ENCODE measurements around the gene CREM.

The CREM gene

GRCh38 chr10:35090162-35090954 lies 36.3 kb upstream of the CREM start, which contains the start of gene CUL2:
TSS of gene CUL2 (minus strand) at chr10:35090341. CDS start at chr10:35071317, 19,024 bp downstream.
- TF ChIP-seq CTCF (IDR thresholded peaks at IDR 0.05): no peak

GRCh38 chr10:35091994-35092790 lies 34.5 kb upstream of the CREM start:
- Mint-ChIP-seq H3K27ac (peak overlapping the region; percentile 74), H3K27me3 (ENCODE audit: low read depth, poor library complexity) (peaks cover 21% of the 10 kb centered on the region), H3K9me3 (peaks cover 23% of the 10 kb centered on the region), H3K4me1 (peaks cover 36% of the 10 kb centered on the region), H3K4me3 (no peak overlapping the region), H3K36me3 (ENCODE audit: low read depth) (peaks cover 21% of the 10 kb centered on the region)
- TF ChIP-seq CTCF (IDR thresholded peaks at IDR 0.05): no peak
- no peak for DNase-seq

More at GRCh38 chr10:35090162-35090954, 36.3 kb upstream of the CREM start, which contains the start of gene CUL2:
- peaks cover 38% of the 10 kb centered on the region for H3K36me3 Mint-ChIP-seq (ENCODE audit: low read depth)
- H3K27ac Mint-ChIP-seq: peak within 1 kb of the TSS; percentile 95
- peaks cover 6% of the 10 kb centered on the region for H3K27me3 Mint-ChIP-seq (ENCODE audit: low read depth, poor library complexity)
- H3K4me3 Mint-ChIP-seq: peak within 1 kb of the TSS; percentile 93
- peaks cover 36% of the 10 kb centered on the region for H3K4me1 Mint-ChIP-seq
- DNase-seq: peak; percentile 87
- H3K9me3 Mint-ChIP-seq: peaks cover 36% of the 10 kb centered on the region

- Mint-ChIP-seq H3K4me1 (peaks cover 29% of the 10 kb centered on the region), H3K27me3 (ENCODE audit: low read depth, poor library complexity) (peaks cover 25% of the 10 kb centered on the region), H3K9me3 (peaks cover 17% of the 10 kb centered on the region), H3K36me3 (ENCODE audit: low read depth) (peaks cover 15% of the 10 kb centered on the region), H3K4me3 (peak overlapping the region; percentile 25), H3K27ac (no peak overlapping the region)
- no peak for DNase-seq
- TF ChIP-seq CTCF (IDR thresholded peaks at IDR 0.05): no peak
Observed at GRCh38 chr10:35092851-35093250, 33.8 kb upstream of the CREM start.

GRCh38 chr10:35096312-35096711 lies 30.3 kb upstream of the CREM start:
- peaks cover 14% of the 10 kb centered on the region for H3K9me3 Mint-ChIP-seq
- H3K4me3 Mint-ChIP-seq: no peak overlapping the region
- no peak for DNase-seq
- no peak for TF ChIP-seq CTCF (IDR thresholded peaks at IDR 0.05)
- no peaks in the 10 kb centered on the region for H3K36me3 Mint-ChIP-seq (ENCODE audit: low read depth)
- peaks cover 32% of the 10 kb centered on the region for H3K27me3 Mint-ChIP-seq (ENCODE audit: low read depth, poor library complexity)
- peaks cover 3% of the 10 kb centered on the region for H3K4me1 Mint-ChIP-seq
- H3K27ac Mint-ChIP-seq: no peak overlapping the region

- TF ChIP-seq CTCF (IDR thresholded peaks at IDR 0.05): no peak
- Mint-ChIP-seq H3K27me3 (ENCODE audit: low read depth, poor library complexity) (peaks cover 32% of the 10 kb centered on the region), H3K9me3 (peaks cover 9% of the 10 kb centered on the region), H3K27ac (no peak overlapping the region), H3K4me3 (no peak overlapping the region), H3K4me1 (no peaks in the 10 kb centered on the region), H3K36me3 (ENCODE audit: low read depth) (no peaks in the 10 kb centered on the region)
- no peak for DNase-seq
Observed at GRCh38 chr10:35097510-35097909, 29.1 kb upstream of the CREM start.
